K562 (cell line): ENCODE data around the gene HPD. TPM values are rescaled to one million over a fixed set of nuclear protein-coding genes. Genes with fewer than 3 reads are reported as not detected.

Source experiments
- ADNP ChIP-seq: fragments of 200-800 bp; sonication (Bioruptor generic); IDR thresholded peaks from 2 replicates; pipeline ENCODE4 v1.6.1; 2016; ENCODE audit warnings: missing genetic modification characterization, missing compliant biosample characterization
- GABPA ChIP-seq: fragments of 200-800 bp; sonication (Bioruptor generic); conservative IDR thresholded peaks from 2 replicates; pipeline ENCODE4 v1.6.1; 2016; ENCODE audit warnings: low read depth, missing genetic modification characterization, missing compliant biosample characterization
- KAT2B ChIP-seq: IDR thresholded peaks from one replicate; pipeline ENCODE4 v1.6.1; 2012; ENCODE audit warnings: low read depth, mild to moderate bottlenecking, control low read depth, inconsistent platforms, low read length, moderate library complexity
- NCOA2 ChIP-seq, 2 experiments: fragments of 450-650 bp; IDR thresholded peaks; 2 replicates each; pipeline ENCODE4 v1.6.1; 2018; ENCODE audit warnings: mild to moderate bottlenecking in 2 of 2, moderate library complexity in 1 of 2; ENCODE audit not compliant: partially characterized antibody in 2 of 2
- NR2C1 ChIP-seq, 2 experiments: fragments of 450-650 bp; IDR thresholded peaks; 2 replicates each; pipeline ENCODE4 v1.6.1; 2017; ENCODE audit warnings: mild to moderate bottlenecking in 2 of 2, antibody characterized with exemption in 1 of 2, inconsistent platforms in 1 of 2, missing compliant biosample characterization in 1 of 2, missing genetic modification characterization in 1 of 2
- NUFIP1 ChIP-seq: fragments of 450-650 bp; IDR thresholded peaks from 2 replicates; pipeline ENCODE4 v1.6.1; 2018; ENCODE audit not compliant: partially characterized antibody
- PYGO2 ChIP-seq: fragments of 450-650 bp; IDR thresholded peaks from 2 replicates; pipeline ENCODE4 v1.6.1; 2016; ENCODE audit warnings: mild to moderate bottlenecking, missing genetic modification characterization, moderate library complexity, missing compliant biosample characterization
- RBM17 ChIP-seq: fragments of 200-400 bp; formaldehyde crosslinking; IDR thresholded peaks from 2 replicates; pipeline ENCODE4 v1.6.1; 2017; ENCODE audit warnings: low read depth, mild to moderate bottlenecking, low read length, borderline replicate concordance
- RUNX1 ChIP-seq: sonication (generic); IDR thresholded peaks from 2 replicates; pipeline ENCODE4 v1.6.1; 2016; ENCODE audit warnings: antibody characterized with exemption, low read depth
- SMARCA5 ChIP-seq: fragments of 450-650 bp; IDR thresholded peaks from 2 replicates; pipeline ENCODE4 v1.6.1; 2016
- ZFPM2 ChIP-seq: fragments of 250-450 bp; sonication (Bioruptor Pico); IDR thresholded peaks from 2 replicates; pipeline ENCODE4 v1.5.1; 2022; ENCODE audit warnings: mild to moderate bottlenecking
- ZNF263 ChIP-seq: sonication (generic); formaldehyde crosslinking; IDR thresholded peaks from 2 replicates; pipeline ENCODE4 v1.8.0; 2022; ENCODE audit warnings: mild to moderate bottlenecking, missing genetic modification reagents, borderline replicate concordance
- ZNF583 ChIP-seq: fragments of 250-450 bp; sonication (Bioruptor Pico); IDR thresholded peaks from 2 replicates; pipeline ENCODE4 v1.4.0; 2020
- ZNF766 ChIP-seq: fragments of 200-800 bp; sonication (Bioruptor generic); conservative IDR thresholded peaks from 2 replicates; pipeline ENCODE4 v1.6.1; 2016; ENCODE audit warnings: missing genetic modification characterization, missing compliant biosample characterization
- polyA plus RNA-seq, 8 experiments: library from polyadenylated mRNA; depleted of rRNA in 4 of 8; stranded (reverse) in 5 of 8; unstranded in 3 of 8; fragments of >200 nt; fragmentation: Nextera tagmentation in 2 of 8; fragmentation: Illumina TruSeq in 1 of 8; extraction: Ambion mirVana in 2 of 8; extraction: Trizol in 1 of 8; gene quantifications; 2 replicates each; pipeline versions ENCODE4 v1.2.1 to v1.2.3, GENCODE V29; 2011 to 2014; ENCODE audit warnings: inconsistent platforms in 1 of 8, missing spikeins in 1 of 8
- total RNA-seq, 7 experiments: library from RNA; depleted of rRNA in 6 of 7; stranded (reverse); fragments of >200 nt in 6 of 7; fragmentation: Illumina TruSeq in 2 of 7; extraction: Trizol in 2 of 7; gene quantifications; 2 replicates each; pipeline versions ENCODE4 v1.2.1 to v1.2.3, GENCODE V29; 2011 to 2021; ENCODE audit warnings: low replicate concordance in 1 of 7
- TF ChIP-seq, protein P1 (sequence below), 2 experiments: IDR thresholded peaks in 1 of 2; conservative IDR thresholded peaks in 1 of 2; 2 replicates each; pipeline ENCODE4 v1.6.1; 2016; ENCODE audit warnings: low read depth in 2 of 2, mild to moderate bottlenecking in 1 of 2, missing compliant biosample characterization in 1 of 2, missing genetic modification characterization in 1 of 2, moderate library complexity in 1 of 2
- TF ChIP-seq, protein P2 (sequence below), 3 experiments: fragments of 200-800 bp in 1 of 3; fragments of 250-450 bp in 1 of 3; fragments of 450-650 bp in 1 of 3; sonication (Bioruptor Pico) in 1 of 3; sonication (Bioruptor generic) in 1 of 3; formaldehyde crosslinking in 1 of 3; IDR thresholded peaks; 2 replicates each; pipeline versions ENCODE4 v1.6.1 to v1.8.0; 2016 to 2022; ENCODE audit warnings: mild to moderate bottlenecking in 2 of 3, missing genetic modification characterization in 2 of 3, missing compliant biosample characterization in 1 of 3, moderate library complexity in 1 of 3
- TF ChIP-seq, protein P3 (sequence below): fragments of 250-450 bp; sonication (Bioruptor Pico); IDR thresholded peaks from 2 replicates; pipeline ENCODE4 v1.5.0; 2021
- TF ChIP-seq, protein P4 (sequence below): fragments of 250-450 bp; sonication (Bioruptor Pico); IDR thresholded peaks from 2 replicates; pipeline ENCODE4 v1.8.0; 2021; ENCODE audit warnings: moderate library complexity, mild to moderate bottlenecking, inconsistent platforms

HPD gene
- total and polyA plus RNA-seq, 9 of the 15 experiments (the other 6 are each of a cell fraction or from before 2014, with no cell fraction given), result 0.06 to 0.29 (median 0.07) TPM; not detected in 4

DNA sequence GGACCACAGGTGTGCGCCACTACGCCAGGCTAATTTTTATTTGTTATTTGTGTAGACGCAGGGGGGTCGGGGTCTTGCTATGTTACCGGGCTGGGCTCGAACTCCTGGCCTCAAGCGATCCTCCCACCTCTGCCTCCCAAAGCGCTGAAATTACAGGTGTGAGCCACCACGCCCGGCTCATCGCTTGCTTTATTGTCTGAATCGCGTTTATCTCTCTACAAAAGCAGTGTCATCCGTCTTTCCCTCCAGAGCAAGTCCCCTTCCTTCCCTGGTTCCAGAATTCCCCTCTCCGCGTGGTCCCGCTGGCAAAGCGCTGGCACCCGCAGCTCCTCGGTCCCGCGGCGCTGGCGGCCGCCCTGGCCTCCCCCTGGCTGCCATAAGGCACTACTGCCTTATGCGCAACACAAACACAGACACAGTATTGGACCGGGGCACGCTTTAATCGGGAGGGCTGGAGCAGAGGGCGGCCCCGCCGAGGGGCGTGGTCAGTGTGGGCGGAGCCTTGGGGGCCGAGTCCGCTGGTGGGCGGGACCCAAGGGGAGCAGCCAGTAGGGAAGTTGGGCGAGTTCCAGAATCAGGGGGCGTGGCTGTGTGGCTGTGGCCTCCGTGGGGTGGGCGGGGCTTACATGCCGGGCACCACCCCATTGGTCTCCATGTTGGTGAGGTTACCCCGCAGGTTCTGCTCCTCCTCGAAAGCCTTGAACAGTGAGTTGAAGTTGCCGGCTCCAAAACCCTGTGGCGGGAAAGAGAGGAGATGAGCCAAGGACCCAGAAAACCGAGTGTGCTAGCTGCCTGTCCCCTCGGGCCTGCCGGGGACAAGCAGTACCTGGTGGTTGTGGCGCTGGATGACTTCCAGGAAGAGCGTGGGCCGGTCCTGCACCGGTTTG lies 19.3 kb downstream of the HPD start (continued):
- TF ChIP-seq, protein P1, sequence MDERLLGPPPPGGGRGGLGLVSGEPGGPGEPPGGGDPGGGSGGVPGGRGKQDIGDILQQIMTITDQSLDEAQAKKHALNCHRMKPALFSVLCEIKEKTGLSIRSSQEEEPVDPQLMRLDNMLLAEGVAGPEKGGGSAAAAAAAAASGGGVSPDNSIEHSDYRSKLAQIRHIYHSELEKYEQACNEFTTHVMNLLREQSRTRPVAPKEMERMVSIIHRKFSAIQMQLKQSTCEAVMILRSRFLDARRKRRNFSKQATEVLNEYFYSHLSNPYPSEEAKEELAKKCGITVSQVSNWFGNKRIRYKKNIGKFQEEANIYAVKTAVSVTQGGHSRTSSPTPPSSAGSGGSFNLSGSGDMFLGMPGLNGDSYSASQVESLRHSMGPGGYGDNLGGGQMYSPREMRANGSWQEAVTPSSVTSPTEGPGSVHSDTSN (CRISPR knock-in tag; IDR thresholded peaks at IDR 0.05; ENCODE audit: low read depth), result no peak
- TF ChIP-seq, protein P1 (tag; conservative IDR thresholded peaks at IDR 0.05; ENCODE audit: low read depth), result no peak
- TF ChIP-seq RUNX1, result no peak
- TF ChIP-seq ZNF583 (CRISPR knock-in tag), result no peak
- no peak for TF ChIP-seq NUFIP1
- no peak for TF ChIP-seq ZNF263
- TF ChIP-seq ADNP, result peak; percentile 68; the same call in 1 of the 2 replicates
- TF ChIP-seq KAT2B, result no peak
- TF ChIP-seq SMARCA5, result peak; percentile 83
- TF ChIP-seq NCOA2 (IDR thresholded peaks at IDR 0.05; ENCODE audit: partially characterized antibody in 2 of 2), result no peak
- TF ChIP-seq, protein P2, sequence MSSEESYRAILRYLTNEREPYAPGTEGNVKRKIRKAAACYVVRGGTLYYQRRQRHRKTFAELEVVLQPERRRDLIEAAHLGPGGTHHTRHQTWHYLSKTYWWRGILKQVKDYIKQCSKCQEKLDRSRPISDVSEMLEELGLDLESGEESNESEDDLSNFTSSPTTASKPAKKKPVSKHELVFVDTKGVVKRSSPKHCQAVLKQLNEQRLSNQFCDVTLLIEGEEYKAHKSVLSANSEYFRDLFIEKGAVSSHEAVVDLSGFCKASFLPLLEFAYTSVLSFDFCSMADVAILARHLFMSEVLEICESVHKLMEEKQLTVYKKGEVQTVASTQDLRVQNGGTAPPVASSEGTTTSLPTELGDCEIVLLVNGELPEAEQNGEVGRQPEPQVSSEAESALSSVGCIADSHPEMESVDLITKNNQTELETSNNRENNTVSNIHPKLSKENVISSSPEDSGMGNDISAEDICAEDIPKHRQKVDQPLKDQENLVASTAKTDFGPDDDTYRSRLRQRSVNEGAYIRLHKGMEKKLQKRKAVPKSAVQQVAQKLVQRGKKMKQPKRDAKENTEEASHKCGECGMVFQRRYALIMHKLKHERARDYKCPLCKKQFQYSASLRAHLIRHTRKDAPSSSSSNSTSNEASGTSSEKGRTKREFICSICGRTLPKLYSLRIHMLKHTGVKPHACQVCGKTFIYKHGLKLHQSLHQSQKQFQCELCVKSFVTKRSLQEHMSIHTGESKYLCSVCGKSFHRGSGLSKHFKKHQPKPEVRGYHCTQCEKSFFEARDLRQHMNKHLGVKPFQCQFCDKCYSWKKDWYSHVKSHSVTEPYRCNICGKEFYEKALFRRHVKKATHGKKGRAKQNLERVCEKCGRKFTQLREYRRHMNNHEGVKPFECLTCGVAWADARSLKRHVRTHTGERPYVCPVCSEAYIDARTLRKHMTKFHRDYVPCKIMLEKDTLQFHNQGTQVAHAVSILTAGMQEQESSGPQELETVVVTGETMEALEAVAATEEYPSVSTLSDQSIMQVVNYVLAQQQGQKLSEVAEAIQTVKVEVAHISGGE (CRISPR knock-in tag; IDR thresholded peaks at IDR 0.05), result 0 out of 6 replicates have a peak, but pooled peaks of 1 of the 3 experiments have one; percentile 0
- TF ChIP-seq, protein P3, sequence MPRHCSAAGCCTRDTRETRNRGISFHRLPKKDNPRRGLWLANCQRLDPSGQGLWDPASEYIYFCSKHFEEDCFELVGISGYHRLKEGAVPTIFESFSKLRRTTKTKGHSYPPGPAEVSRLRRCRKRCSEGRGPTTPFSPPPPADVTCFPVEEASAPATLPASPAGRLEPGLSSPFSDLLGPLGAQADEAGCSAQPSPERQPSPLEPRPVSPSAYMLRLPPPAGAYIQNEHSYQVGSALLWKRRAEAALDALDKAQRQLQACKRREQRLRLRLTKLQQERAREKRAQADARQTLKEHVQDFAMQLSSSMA, result no peak
- no peak for TF ChIP-seq ZFPM2 (CRISPR knock-in tag)
- TF ChIP-seq, protein P4, sequence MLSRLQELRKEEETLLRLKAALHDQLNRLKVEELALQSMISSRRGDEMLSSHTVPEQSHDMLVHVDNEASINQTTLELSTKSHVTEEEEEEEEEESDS (CRISPR knock-in tag), result no peak
- no peak for TF ChIP-seq GABPA (tag)
- TF ChIP-seq RBM17, result no peak
- no peak for TF ChIP-seq ZNF766 (CRISPR knock-in tag)
- no peak for TF ChIP-seq PYGO2 (tag)
- TF ChIP-seq NR2C1 (IDR thresholded peaks at IDR 0.05), result no peak
- TF ChIP-seq NR2C1 (tag; IDR thresholded peaks at IDR 0.05), result no peak
